Measurements from ENCODE around the gene LRP10.

- TF ChIP-seq MAFK (IDR thresholded peaks at IDR 0.05; ENCODE audit: low read depth, low read length) (no peak), BACH1 (IDR thresholded peaks at IDR 0.05; ENCODE audit: low read length) (no peak), RXRA (IDR thresholded peaks at IDR 0.05; ENCODE audit: insufficient read depth, low read depth, low read length) (no peak), CTCF (IDR thresholded peaks at IDR 0.05; ENCODE audit: control extremely low read depth in 1 of 3, insufficient read depth in 1 of 3, low read depth in 1 of 3, low read length in 3 of 3) (no peak), POLR2AphosphoS5 (IDR thresholded peaks at IDR 0.05; ENCODE audit: low read depth, low read length) (no peak), KDM1A (IDR thresholded peaks at IDR 0.05; ENCODE audit: borderline replicate concordance, low read length) (no peak), SP1 (IDR thresholded peaks at IDR 0.05; ENCODE audit: low read depth, low read length) (no peak), PHF8 (conservative IDR thresholded peaks at IDR 0.05; ENCODE audit: low read depth, low read length) (no peak), MAX (IDR thresholded peaks at IDR 0.05) (no peak; the same call in 1 of the 2 replicates), SUZ12 (IDR thresholded peaks at IDR 0.05; ENCODE audit: low read length) (no peak), NRF1 (IDR thresholded peaks at IDR 0.05; ENCODE audit: low read depth, low read length) (no peak), E2F6 (IDR thresholded peaks at IDR 0.05) (no peak), TAF1 (IDR thresholded peaks at IDR 0.05; ENCODE audit: low read depth, low read length) (no peak), POLR2A (IDR thresholded peaks at IDR 0.05; ENCODE audit: control extremely low read depth in 1 of 2, low read depth in 2 of 2, low read length in 2 of 2) (no peak)
These were observed 1.4 kb downstream of the LRP10 start for GRCh38 chr14:22872833-22873520.
